Measurements from ENCODE around the gene PRRT1B. TPM values are rescaled to one million over a fixed set of nuclear protein-coding genes. Genes with fewer than 3 reads are reported as not detected.
A peak's percentile ranks its signal among the peaks of the same experiment; 100 is the strongest.

Gene PRRT1B
- total and polyA plus RNA-seq, 4 donors: 0.96 to 7.9 (median 3.8) TPM

DNA sequence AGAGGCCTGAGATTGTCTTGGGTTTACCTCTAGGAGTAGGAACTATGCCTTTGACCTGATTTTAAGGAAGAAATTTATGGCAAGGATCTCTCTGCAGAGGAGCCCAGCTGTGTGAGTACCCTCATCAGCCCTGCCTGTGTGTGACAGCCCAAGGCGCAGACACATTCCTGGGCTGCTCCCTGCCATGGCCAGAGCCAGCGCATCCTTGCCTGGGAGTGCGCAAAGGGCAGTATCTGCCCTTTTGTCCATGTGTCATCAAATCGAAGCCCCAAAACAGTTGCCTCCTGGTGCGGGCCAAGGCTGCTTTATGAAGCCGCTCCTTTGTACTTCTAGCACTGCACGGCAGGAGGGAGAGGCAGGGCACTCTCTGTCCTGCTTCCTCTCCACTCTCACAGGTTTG lies 51.9 kb downstream of the PRRT1B start:
- TF ChIP-seq CTCF (IDR thresholded peaks at IDR 0.05; ENCODE audit: control extremely low read depth, extremely low read depth): no peak
- Histone ChIP-seq H3K9me3 (ENCODE audit: control insufficient read depth in 4 of 4, insufficient read depth in 3 of 4, low read length in 3 of 4) (peaks cover 0 to 4% (median 0%) of the 10 kb centered on the region in 4 donors), H3K36me3 (ENCODE audit: control insufficient read depth in 4 of 4, insufficient read depth in 4 of 4, low read length in 4 of 4) (peaks cover 6 to 70% (median 25%) of the 10 kb centered on the region in 4 donors), H3K4me3 (no peak overlapping the region), H3K27me3 (ENCODE audit: control insufficient read depth in 3 of 3, insufficient read depth in 3 of 3, low read length in 2 of 3) (no peaks in the 10 kb centered on the region), H3K9ac (ENCODE audit: insufficient read depth in 1 of 2, low read length in 2 of 2) (no peak overlapping the region), H3K4me1 (ENCODE audit: control insufficient read depth in 5 of 5, insufficient read depth in 5 of 5, low read length in 5 of 5) (no peaks in the 10 kb centered on the region), H3K27ac (ENCODE audit: low read depth in 1 of 2, low read length in 1 of 2) (no peak overlapping the region)
- DNase-seq (no peak), ATAC-seq (ENCODE audit: insufficient read depth, low FRiP score) (no peak)
- WGBS, 2 donors: 92 to 95% methylated on average over 7 of the region's 7 CpGs

GRCh38 chr9:131598121-131598520 lies 52.8 kb downstream of the PRRT1B start:
- H3K4me1 ChIP-seq (ENCODE audit: control insufficient read depth in 5 of 5, insufficient read depth in 5 of 5, low read length in 5 of 5): no peaks in the 10 kb centered on the region
- H3K9me3 ChIP-seq (ENCODE audit: control insufficient read depth in 4 of 4, insufficient read depth in 3 of 4, low read length in 3 of 4): peaks cover 0 to 4% (median 0%) of the 10 kb centered on the region in 4 donors
- H3K36me3 ChIP-seq (ENCODE audit: control insufficient read depth in 4 of 4, insufficient read depth in 4 of 4, low read length in 4 of 4): peaks cover 6 to 75% (median 25%) of the 10 kb centered on the region in 4 donors
- no peak overlapping the region for H3K9ac ChIP-seq (ENCODE audit: insufficient read depth in 1 of 2, low read length in 2 of 2)
- H3K4me3 ChIP-seq: no peak overlapping the region
- ATAC-seq (ENCODE audit: insufficient read depth, low FRiP score) (peak; percentile 20), DNase-seq (peak in 1 of 3 donors; percentile 7)
- peak overlapping the region in 1 of 2 donors; percentile 42 for H3K27ac ChIP-seq (ENCODE audit: low read depth in 1 of 2, low read length in 1 of 2)
- 40 to 70% methylated on average over 17 of the region's 17 CpGs for WGBS, 2 donors
- TF ChIP-seq CTCF (IDR thresholded peaks at IDR 0.05; ENCODE audit: control extremely low read depth, extremely low read depth): no peak
- H3K27me3 ChIP-seq (ENCODE audit: control insufficient read depth in 3 of 3, insufficient read depth in 3 of 3, low read length in 2 of 3): no peaks in the 10 kb centered on the region

GRCh38 chr9:131601683-131602181 lies 56.4 kb downstream of the PRRT1B start:
- WGBS, 2 donors: 93 to 95% methylated on average over 14 of the region's 14 CpGs
- no peaks in the 10 kb centered on the region for H3K9me3 ChIP-seq (ENCODE audit: control insufficient read depth in 4 of 4, insufficient read depth in 3 of 4, low read length in 3 of 4)
- peaks cover 3 to 74% (median 24%) of the 10 kb centered on the region in 4 donors for H3K36me3 ChIP-seq (ENCODE audit: control insufficient read depth in 4 of 4, insufficient read depth in 4 of 4, low read length in 4 of 4)
- no peak for DNase-seq
- H3K9ac ChIP-seq (ENCODE audit: insufficient read depth in 1 of 2, low read length in 2 of 2): no peak overlapping the region
- no peak overlapping the region for H3K4me3 ChIP-seq
- no peaks in the 10 kb centered on the region for H3K27me3 ChIP-seq (ENCODE audit: control insufficient read depth in 3 of 3, insufficient read depth in 3 of 3, low read length in 2 of 3)
- no peak overlapping the region for H3K27ac ChIP-seq (ENCODE audit: low read depth in 1 of 2, low read length in 1 of 2)
- no peaks in the 10 kb centered on the region for H3K4me1 ChIP-seq (ENCODE audit: control insufficient read depth in 5 of 5, insufficient read depth in 5 of 5, low read length in 5 of 5)
- no peak for ATAC-seq (ENCODE audit: insufficient read depth, low FRiP score)
- TF ChIP-seq CTCF (IDR thresholded peaks at IDR 0.05; ENCODE audit: control extremely low read depth, extremely low read depth): no peak

- Histone ChIP-seq H3K4me1 (ENCODE audit: control insufficient read depth in 5 of 5, insufficient read depth in 5 of 5, low read length in 5 of 5) (peaks cover 0 to 10% (median 3%) of the 10 kb centered on the region in 5 donors), H3K27ac (ENCODE audit: low read depth in 1 of 2, low read length in 1 of 2) (no peak overlapping the region), H3K36me3 (ENCODE audit: control insufficient read depth in 4 of 4, insufficient read depth in 4 of 4, low read length in 4 of 4) (peaks cover 0 to 71% (median 19%) of the 10 kb centered on the region in 4 donors), H3K9ac (ENCODE audit: insufficient read depth in 1 of 2, low read length in 2 of 2) (no peak overlapping the region), H3K27me3 (ENCODE audit: control insufficient read depth in 3 of 3, insufficient read depth in 3 of 3, low read length in 2 of 3) (no peaks in the 10 kb centered on the region), H3K9me3 (ENCODE audit: control insufficient read depth in 4 of 4, insufficient read depth in 3 of 4, low read length in 3 of 4) (no peaks in the 10 kb centered on the region), H3K4me3 (no peak overlapping the region)
- no peak for TF ChIP-seq CTCF (IDR thresholded peaks at IDR 0.05; ENCODE audit: control extremely low read depth, extremely low read depth)
- ATAC-seq (ENCODE audit: insufficient read depth, low FRiP score) (no peak), DNase-seq (no peak)
- 38 to 79% methylated on average over 9 of the region's 9 CpGs for WGBS, 2 donors
Observed at GRCh38 chr9:131603199-131603598, 57.9 kb downstream of the PRRT1B start.

All from lung (tissue), 12 donors.